ENCODE measurements around the gene TNPO3. TPM values are rescaled to one million over a fixed set of nuclear protein-coding genes. Genes with fewer than 3 reads are reported as not detected.
A peak's percentile ranks its signal among the peaks of the same experiment; 100 is the strongest.

Gene TNPO3
- total RNA-seq, 2 experiments from 2014 or later, result 47.2 to 47.9 TPM

- Mint-ChIP-seq H3K27ac (peak overlapping the region; percentile 65), H3K36me3 (ENCODE audit: low read depth) (peaks cover 2% of the 10 kb centered on the region), H3K4me1 (ENCODE audit: low read depth) (peaks cover 57% of the 10 kb centered on the region), H3K4me3 (peak overlapping the region; percentile 66), H3K27me3 (ENCODE audit: low read depth) (peaks cover 16% of the 10 kb centered on the region), H3K9me3 (ENCODE audit: insufficient read depth) (no peaks in the 10 kb centered on the region)
- DNase-seq (no peak), ATAC-seq (no peak)
- ChIA-PET CTCF (interaction anchor here (1.7 kb wide), 1 partner anchor 153 kb away, joined by 4 read pairs; no protein-coding TSS in a partner anchor), POLR2A (interaction anchor here (0.9 kb wide), 1 partner anchor 14 kb away, joined by 4 read pairs; no protein-coding TSS in a partner anchor)
These were observed 118.1 kb downstream of the TNPO3 start for GRCh38 chr7:128936798-128937197.

- no peak for DNase-seq
- ATAC-seq, result no peak
- Mint-ChIP-seq H3K36me3 (ENCODE audit: low read depth) (peaks cover 2% of the 10 kb centered on the region), H3K27me3 (ENCODE audit: low read depth) (peaks cover 16% of the 10 kb centered on the region), H3K4me3 (no peak overlapping the region), H3K27ac (no peak overlapping the region), H3K9me3 (ENCODE audit: insufficient read depth) (no peaks in the 10 kb centered on the region), H3K4me1 (ENCODE audit: low read depth) (peaks cover 43% of the 10 kb centered on the region)
- ChIA-PET POLR2A (interaction anchor here (0.6 kb wide), 1 partner anchor 614 kb away, joined by 3 read pairs; no protein-coding TSS in a partner anchor), CTCF (no interaction called here)
These were observed 119.6 kb downstream of the TNPO3 start for GRCh38 chr7:128935342-128935730.

- DNase-seq (no peak), ATAC-seq (no peak)
- Mint-ChIP-seq H3K4me3 (no peak overlapping the region), H3K9me3 (ENCODE audit: insufficient read depth) (no peaks in the 10 kb centered on the region), H3K36me3 (ENCODE audit: low read depth) (peaks cover 2% of the 10 kb centered on the region), H3K27ac (no peak overlapping the region), H3K4me1 (ENCODE audit: low read depth) (peaks cover 37% of the 10 kb centered on the region), H3K27me3 (ENCODE audit: low read depth) (peaks cover 16% of the 10 kb centered on the region)
- ChIA-PET POLR2A (interaction anchor here (0.6 to 1.8 kb wide), 3 partner anchors 11 to 613 kb away, joined by 3 to 4 read pairs (median 3); no protein-coding TSS in a partner anchor), CTCF (no interaction called here)
These were observed 120.3 kb downstream of the TNPO3 start for GRCh38 chr7:128934361-128935341.

- Mint-ChIP-seq H3K36me3 (ENCODE audit: low read depth) (peaks cover 2% of the 10 kb centered on the region), H3K4me1 (ENCODE audit: low read depth) (peaks cover 25% of the 10 kb centered on the region), H3K9me3 (ENCODE audit: insufficient read depth) (no peaks in the 10 kb centered on the region), H3K27ac (peak overlapping the region; percentile 86), H3K4me3 (peak overlapping the region; percentile 53), H3K27me3 (ENCODE audit: low read depth) (peaks cover 13% of the 10 kb centered on the region)
- CTCF ChIA-PET, result interaction anchor here (0.8 to 2.2 kb wide), 6 partner anchors 9 to 285 kb away, joined by 3 to 7 read pairs (median 4); no protein-coding TSS in a partner anchor
- POLR2A ChIA-PET, result interaction anchor here (0.7 to 1.8 kb wide), 3 partner anchors 13 to 207 kb away, joined by 3 to 6 read pairs (median 4); partner anchors contain the start of gene TNPO3
- DNase-seq (peak; percentile 74), ATAC-seq (peak; percentile 74)
These were observed 121.6 kb downstream of the TNPO3 start for GRCh38 chr7:128933180-128933891.

DNA sequence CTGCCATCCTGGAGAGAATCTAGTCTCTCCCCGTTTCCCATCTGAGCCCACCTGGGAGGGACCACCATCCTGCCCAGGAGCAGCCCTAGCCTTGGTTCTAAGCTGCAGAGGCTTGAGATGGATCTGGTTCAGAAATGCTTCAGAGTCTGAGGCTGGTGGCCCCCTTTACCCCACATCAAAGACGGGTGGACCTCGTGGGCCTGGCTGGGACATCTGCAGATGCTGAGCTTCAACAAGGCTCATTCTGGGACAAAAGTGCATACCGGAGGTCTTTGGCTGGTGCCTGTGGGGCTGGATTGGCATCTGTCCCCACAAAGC is 122.1 kb downstream of the TNPO3 start:
- no peak for DNase-seq
- POLR2A ChIA-PET, result interaction anchor here (1.0 kb wide), 1 partner anchor 122 kb away, joined by 6 read pairs; the partner anchor contains the start of gene TNPO3
- Mint-ChIP-seq H3K36me3 (ENCODE audit: low read depth) (peaks cover 2% of the 10 kb centered on the region), H3K27me3 (ENCODE audit: low read depth) (peaks cover 13% of the 10 kb centered on the region), H3K27ac (peak overlapping the region; percentile 26), H3K9me3 (ENCODE audit: insufficient read depth) (no peaks in the 10 kb centered on the region), H3K4me1 (ENCODE audit: low read depth) (peaks cover 25% of the 10 kb centered on the region), H3K4me3 (no peak overlapping the region)
- CTCF ChIA-PET, result interaction anchor here (1.0 to 2.2 kb wide), 4 partner anchors 14 to 285 kb away, joined by 3 to 7 read pairs (median 4); no protein-coding TSS in a partner anchor
- no peak for ATAC-seq

GRCh38 chr7:128931965-128932861 is 122.7 kb downstream of the TNPO3 start:
- CTCF ChIA-PET, result interaction anchor here (1.0 to 2.2 kb wide), 4 partner anchors 25 to 286 kb away, joined by 3 to 7 read pairs (median 4); no protein-coding TSS in a partner anchor
- H3K4me3 Mint-ChIP-seq, result no peak overlapping the region
- POLR2A ChIA-PET, result no interaction called here

DNA sequence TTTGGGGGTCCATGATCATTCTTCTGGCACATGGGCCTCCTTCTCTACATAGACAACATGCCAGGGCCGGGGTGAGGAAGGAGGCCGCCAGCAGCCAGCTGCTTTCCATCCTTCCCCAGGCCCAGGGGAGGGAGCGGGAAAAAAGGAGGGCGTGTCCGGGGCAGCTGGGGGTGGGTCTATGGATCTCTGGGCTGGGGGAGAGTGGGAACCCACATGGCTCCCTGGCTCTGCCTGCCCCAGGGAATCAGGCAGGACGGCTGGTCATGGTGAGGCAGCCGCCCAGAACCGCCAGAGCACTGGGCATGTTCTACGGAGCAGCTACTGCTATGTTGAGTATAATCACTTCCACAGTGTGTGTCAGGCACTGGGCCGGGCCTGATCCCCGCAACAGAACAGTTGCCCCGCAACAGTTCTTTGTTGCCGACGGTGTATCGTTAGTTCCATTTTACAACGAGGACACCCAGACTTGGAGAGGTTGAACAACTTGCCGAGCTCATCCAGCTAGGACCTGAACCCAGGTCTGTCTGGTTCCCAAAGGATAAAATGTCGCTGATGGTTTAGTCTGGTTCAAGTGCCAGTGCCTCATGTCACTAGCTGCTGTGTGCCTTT is 123.6 kb downstream of the TNPO3 start:
- no peaks in the 10 kb centered on the region for H3K9me3 Mint-ChIP-seq (ENCODE audit: insufficient read depth)
- H3K36me3 Mint-ChIP-seq (ENCODE audit: low read depth), result peaks cover 2% of the 10 kb centered on the region
- CTCF ChIA-PET, result interaction anchor here (1.2 to 2.2 kb wide), 2 partner anchors 48 to 160 kb away, joined by 3 to 7 read pairs; no protein-coding TSS in a partner anchor
- peaks cover 6% of the 10 kb centered on the region for H3K27me3 Mint-ChIP-seq (ENCODE audit: low read depth)
- no peak overlapping the region for H3K4me3 Mint-ChIP-seq
- ATAC-seq (no peak), DNase-seq (no peak)
- H3K4me1 Mint-ChIP-seq (ENCODE audit: low read depth), result peaks cover 16% of the 10 kb centered on the region
- H3K27ac Mint-ChIP-seq, result no peak overlapping the region
- POLR2A ChIA-PET, result no interaction called here

More at GRCh38 chr7:128931965-128932861, 122.7 kb downstream of the TNPO3 start:
- no peak for ATAC-seq
- peaks cover 2% of the 10 kb centered on the region for H3K36me3 Mint-ChIP-seq (ENCODE audit: low read depth)
- H3K27me3 Mint-ChIP-seq (ENCODE audit: low read depth), result peaks cover 10% of the 10 kb centered on the region
- H3K27ac Mint-ChIP-seq, result no peak overlapping the region
- DNase-seq, result no peak
- peaks cover 22% of the 10 kb centered on the region for H3K4me1 Mint-ChIP-seq (ENCODE audit: low read depth)
- no peaks in the 10 kb centered on the region for H3K9me3 Mint-ChIP-seq (ENCODE audit: insufficient read depth)

- Mint-ChIP-seq H3K4me1 (ENCODE audit: low read depth) (peaks cover 16% of the 10 kb centered on the region), H3K36me3 (ENCODE audit: low read depth) (peaks cover 2% of the 10 kb centered on the region), H3K9me3 (ENCODE audit: insufficient read depth) (no peaks in the 10 kb centered on the region), H3K4me3 (no peak overlapping the region), H3K27me3 (ENCODE audit: low read depth) (peaks cover 9% of the 10 kb centered on the region), H3K27ac (no peak overlapping the region)
- CTCF ChIA-PET, result interaction anchor here (1.3 kb wide), 1 partner anchor 234 kb away, joined by 3 read pairs; no protein-coding TSS in a partner anchor
- DNase-seq, result no peak
- no peak for ATAC-seq
- POLR2A ChIA-PET, result no interaction called here
These were observed 125.8 kb downstream of the TNPO3 start for GRCh38 chr7:128928882-128929788.

DNA sequence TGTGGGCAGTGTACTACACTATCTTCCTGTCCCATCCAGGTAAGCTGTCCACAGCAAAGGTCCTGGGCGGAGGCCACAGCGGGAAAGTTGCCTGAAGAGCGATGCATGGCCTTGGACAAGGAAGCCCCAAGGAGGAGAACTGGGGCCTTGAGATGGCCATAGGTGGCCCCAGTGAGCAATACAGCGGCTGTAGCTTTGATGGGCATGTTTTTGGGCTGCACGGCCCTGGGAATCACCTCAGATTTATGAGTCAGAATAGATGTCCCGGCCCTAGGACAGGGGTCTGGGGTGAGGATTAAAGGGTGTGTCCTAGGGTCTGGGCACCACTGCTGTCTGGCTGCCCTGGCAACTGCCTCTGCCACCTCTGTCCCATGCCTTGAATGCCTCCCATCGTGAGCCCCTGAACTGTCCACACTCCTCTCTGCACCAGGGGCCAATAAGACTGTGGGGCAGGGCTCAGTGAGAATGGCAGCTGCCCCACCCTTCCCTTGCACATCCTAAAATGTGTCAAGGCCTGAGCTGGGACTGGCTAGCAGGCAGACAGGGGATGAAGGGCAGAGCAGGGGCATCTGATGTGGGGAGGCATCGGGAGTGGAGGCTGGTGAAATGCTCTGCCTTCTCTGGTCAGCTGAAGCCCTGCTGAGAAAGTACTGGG is 126.6 kb downstream of the TNPO3 start:
- no peaks in the 10 kb centered on the region for H3K9me3 Mint-ChIP-seq (ENCODE audit: insufficient read depth)
- ChIA-PET POLR2A (no interaction called here), CTCF (no interaction called here)
- peaks cover 12% of the 10 kb centered on the region for H3K27me3 Mint-ChIP-seq (ENCODE audit: low read depth)
- no peak overlapping the region for H3K4me3 Mint-ChIP-seq
- peaks cover 11% of the 10 kb centered on the region for H3K4me1 Mint-ChIP-seq (ENCODE audit: low read depth)
- H3K27ac Mint-ChIP-seq, result no peak overlapping the region
- ATAC-seq (no peak), DNase-seq (no peak)
- H3K36me3 Mint-ChIP-seq (ENCODE audit: low read depth), result peaks cover 1% of the 10 kb centered on the region

All from activated CD8-positive, alpha-beta T cell treated with anti-CD3 and anti-CD28 coated beads, Interleukin-2, amount 10 ng/mL, durations not matched to agents 7 days and 5 days (primary cell).